T-helper 17 cell (primary cell): Measurements from ENCODE around the gene PACS2. TPM values are rescaled to one million over a fixed set of nuclear protein-coding genes. Genes with fewer than 3 reads are reported as not detected.
A peak's percentile ranks its signal among the peaks of the same experiment; 100 is the strongest.

Experiments used
- ATAC-seq: fragments of 150-1000 bp; cut with Tn5 transposase; 2 replicates; pipeline ENCODE4 v1.10.0; 2021; ENCODE audit warnings: mild to moderate bottlenecking, moderate library complexity
- DNase-seq, 3 donors: peaks; one replicate each; pipeline versions ENCODE4 v3.0.0 to v3.0.0-alpha.2; 2020 to 2021
- H3K9me3 ChIP-seq: one replicate; pipeline ENCODE4 v1.7.0; 2013; ENCODE audit warnings: low read length, mild to moderate bottlenecking; ENCODE audit not compliant: control insufficient read depth, poor library complexity, severe bottlenecking
- H3K27ac Mint-ChIP-seq: one replicate; pipeline ENCODE4 v1.8.0; 2022; ENCODE audit warnings: mild to moderate bottlenecking, moderate library complexity, mixed read lengths
- H3K27me3 Mint-ChIP-seq: one replicate; pipeline ENCODE4 v1.8.0; 2022; ENCODE audit warnings: mixed read lengths
- H3K36me3 Mint-ChIP-seq: one replicate; pipeline ENCODE4 v1.8.0; 2022; ENCODE audit warnings: low read depth, mixed read lengths
- H3K4me1 Mint-ChIP-seq: one replicate; pipeline ENCODE4 v1.8.0; 2022; ENCODE audit warnings: mild to moderate bottlenecking, mixed read lengths
- H3K4me3 Mint-ChIP-seq: one replicate; pipeline ENCODE4 v1.8.0; 2022; ENCODE audit warnings: mild to moderate bottlenecking, moderate library complexity, mixed read lengths
- total RNA-seq, 4 donors: library from RNA in 2 of 4; stranded (reverse) in 2 of 4; gene quantifications; one replicate each; pipeline ENCODE4 v1.2.3 and lab custom pipeline; 2022 to 2026

PACS2 gene
- total RNA-seq, 2 donors from 2014 or later, result 56.0 to 64.9 TPM

DNA sequence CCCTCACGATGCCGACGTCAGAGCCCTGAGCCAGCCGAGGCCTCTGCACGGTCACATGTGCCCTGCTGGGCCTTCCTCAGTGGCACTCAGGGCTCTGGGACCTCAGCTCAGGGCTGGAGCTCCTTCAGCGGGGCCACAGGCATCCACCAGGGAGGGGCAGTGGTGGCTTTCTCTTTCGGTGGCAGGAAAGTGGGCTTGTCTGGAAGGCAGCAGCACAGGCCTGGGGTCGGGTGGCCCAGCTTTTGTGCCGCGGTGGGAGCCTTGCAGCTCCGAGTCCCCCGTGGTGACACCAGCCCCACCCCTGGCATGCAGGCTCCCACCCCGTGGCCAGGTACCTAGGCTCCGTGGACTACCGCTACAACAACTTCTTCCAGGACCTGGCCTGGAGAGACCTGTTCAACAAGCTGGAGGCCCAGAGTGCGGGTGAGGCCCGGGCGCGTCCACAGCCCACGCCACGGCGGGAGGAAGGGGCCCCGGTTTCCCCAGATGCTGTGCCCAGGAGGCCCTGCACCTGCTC lies 69.6 kb downstream of the PACS2 start:
- Mint-ChIP-seq H3K36me3 (no peaks in the 10 kb centered on the region), H3K27me3 (no peaks in the 10 kb centered on the region), H3K27ac (no peak overlapping the region), H3K4me1 (peaks cover 3% of the 10 kb centered on the region), H3K4me3 (no peak overlapping the region)
- DNase-seq (no peak), ATAC-seq (no peak)
- H3K9me3 ChIP-seq, result no peaks in the 10 kb centered on the region

- ATAC-seq (no peak), DNase-seq (no peak)
- H3K9me3 ChIP-seq, result no peaks in the 10 kb centered on the region
- no peaks in the 10 kb centered on the region for H3K27me3 Mint-ChIP-seq
- no peak overlapping the region for H3K4me3 Mint-ChIP-seq
- no peak overlapping the region for H3K27ac Mint-ChIP-seq
- peaks cover 3% of the 10 kb centered on the region for H3K4me1 Mint-ChIP-seq
- no peaks in the 10 kb centered on the region for H3K36me3 Mint-ChIP-seq
Measured at GRCh38 chr14:105384605-105385321, 70.2 kb downstream of the PACS2 start.

GRCh38 chr14:105385322-105385637 lies 70.7 kb downstream of the PACS2 start:
- no peak for DNase-seq
- no peak for ATAC-seq
- Mint-ChIP-seq H3K4me3 (no peak overlapping the region), H3K36me3 (no peaks in the 10 kb centered on the region), H3K4me1 (peaks cover 5% of the 10 kb centered on the region), H3K27ac (no peak overlapping the region), H3K27me3 (no peaks in the 10 kb centered on the region)
- no peaks in the 10 kb centered on the region for H3K9me3 ChIP-seq

DNA sequence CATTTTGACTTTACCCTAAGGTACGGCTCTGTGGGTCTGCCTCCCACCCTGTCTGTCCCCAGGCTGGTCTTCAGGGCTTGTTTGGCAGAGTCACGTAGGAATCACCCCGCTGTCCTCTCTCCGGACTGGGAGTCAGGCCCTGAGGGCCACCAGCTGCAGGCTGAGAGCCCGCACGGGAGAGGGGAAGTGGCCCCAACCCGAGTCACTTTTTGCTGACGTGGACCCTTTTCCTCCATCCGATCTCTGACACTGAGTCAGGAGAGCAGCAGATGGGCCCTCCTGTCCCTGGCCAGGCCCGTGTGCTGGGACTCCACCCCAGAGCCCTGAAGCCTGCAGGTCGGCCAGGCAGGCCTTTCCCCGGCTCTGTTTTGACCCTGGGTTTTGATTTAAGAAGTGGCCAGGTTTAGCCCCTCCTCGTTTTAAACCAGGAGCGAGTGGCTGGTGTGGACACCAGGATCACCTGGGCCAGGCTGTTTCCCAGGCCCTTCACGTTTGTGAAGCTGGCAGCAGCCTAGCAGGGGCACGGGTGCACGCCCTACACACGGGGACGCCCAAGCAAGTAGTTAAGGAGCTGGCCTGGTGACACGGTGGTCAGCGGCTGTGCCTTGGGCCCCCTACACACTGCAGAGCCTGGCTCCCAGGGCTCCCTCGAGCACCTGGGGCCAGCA lies 71.3 kb downstream of the PACS2 start:
- no peak overlapping the region for H3K27ac Mint-ChIP-seq

DNA sequence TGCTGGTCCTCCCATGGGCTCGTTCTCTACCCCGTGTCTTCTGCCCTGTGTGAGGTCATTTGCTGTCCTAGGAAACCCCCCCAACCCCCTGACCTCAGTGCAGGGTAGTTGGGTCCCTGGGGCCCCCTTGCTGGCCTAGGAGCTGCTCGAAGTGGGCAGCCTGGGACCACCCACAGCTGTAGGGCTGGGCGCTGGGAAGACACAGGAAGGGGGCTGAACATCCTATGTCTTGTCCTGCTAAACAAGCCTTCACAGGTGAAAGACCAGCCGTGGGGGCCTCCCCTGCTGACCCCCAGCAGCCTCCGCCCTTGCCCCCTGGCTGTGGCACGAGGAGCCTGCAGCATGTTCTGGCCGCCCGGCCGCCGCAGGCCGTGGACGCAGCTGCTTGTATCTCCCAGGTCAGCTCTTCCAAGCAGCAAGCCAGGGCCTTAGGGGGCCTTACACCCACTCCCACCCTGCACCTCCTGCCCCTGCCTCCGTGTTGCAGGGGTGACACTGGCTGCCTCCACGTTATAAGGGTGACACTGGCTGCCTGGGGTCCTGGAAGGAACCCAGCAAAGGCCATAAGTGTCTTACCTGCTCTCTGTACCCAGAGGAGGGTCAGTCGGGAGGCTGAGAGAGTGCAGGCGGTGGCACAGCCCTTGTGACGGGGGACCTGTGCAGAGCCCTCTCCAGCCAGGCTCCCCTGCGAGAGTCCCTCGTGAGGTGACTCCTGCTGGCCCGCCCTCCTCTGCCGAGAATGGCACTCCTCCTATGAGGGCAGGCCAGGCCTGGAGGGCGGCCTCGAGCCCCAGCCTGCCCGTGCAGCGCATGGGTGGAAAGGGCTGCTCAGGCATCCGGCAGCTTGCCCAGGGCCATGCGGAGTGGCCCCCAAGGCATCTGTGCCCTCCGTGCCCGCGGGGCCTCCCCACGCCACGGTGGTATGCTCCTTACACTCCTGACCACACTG lies 72.3 kb downstream of the PACS2 start:
- ATAC-seq, result no peak
- H3K9me3 ChIP-seq, result no peaks in the 10 kb centered on the region
- Mint-ChIP-seq H3K4me1 (peaks cover 5% of the 10 kb centered on the region), H3K4me3 (no peak overlapping the region), H3K27me3 (no peaks in the 10 kb centered on the region), H3K27ac (no peak overlapping the region), H3K36me3 (no peaks in the 10 kb centered on the region)
- no peak for DNase-seq

More for the DNA sequence above, 71.3 kb downstream of the PACS2 start:
- DNase-seq, result no peak
- no peak overlapping the region for H3K4me3 Mint-ChIP-seq
- no peaks in the 10 kb centered on the region for H3K27me3 Mint-ChIP-seq
- H3K4me1 Mint-ChIP-seq, result peaks cover 5% of the 10 kb centered on the region
- no peak for ATAC-seq
- H3K9me3 ChIP-seq, result no peaks in the 10 kb centered on the region
- H3K36me3 Mint-ChIP-seq, result no peaks in the 10 kb centered on the region

DNA sequence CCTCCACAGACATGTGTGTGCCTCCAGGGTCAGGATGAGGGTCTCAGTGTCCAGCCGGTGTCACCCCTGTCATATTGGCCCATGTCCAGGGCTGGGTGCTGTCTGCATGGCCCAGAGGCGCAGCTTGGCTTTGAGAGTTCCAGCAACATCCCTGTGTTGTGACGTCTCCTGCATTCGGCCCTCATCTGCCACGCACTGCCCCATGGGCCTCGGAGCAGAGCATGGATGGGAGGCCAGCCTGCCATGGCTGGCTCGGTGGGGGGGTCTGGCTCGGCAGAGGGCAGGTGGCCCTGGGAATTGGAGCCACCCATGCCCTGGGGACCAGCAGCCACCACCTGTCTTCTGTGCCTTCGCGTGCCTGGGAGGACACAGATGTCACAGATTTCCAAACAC lies 73.0 kb downstream of the PACS2 start:
- no peaks in the 10 kb centered on the region for H3K9me3 ChIP-seq
- no peak overlapping the region for H3K27ac Mint-ChIP-seq
- no peak overlapping the region for H3K4me3 Mint-ChIP-seq
- H3K36me3 Mint-ChIP-seq, result no peaks in the 10 kb centered on the region
- H3K4me1 Mint-ChIP-seq, result peaks cover 5% of the 10 kb centered on the region
- no peaks in the 10 kb centered on the region for H3K27me3 Mint-ChIP-seq
- DNase-seq (no peak), ATAC-seq (no peak)

DNA sequence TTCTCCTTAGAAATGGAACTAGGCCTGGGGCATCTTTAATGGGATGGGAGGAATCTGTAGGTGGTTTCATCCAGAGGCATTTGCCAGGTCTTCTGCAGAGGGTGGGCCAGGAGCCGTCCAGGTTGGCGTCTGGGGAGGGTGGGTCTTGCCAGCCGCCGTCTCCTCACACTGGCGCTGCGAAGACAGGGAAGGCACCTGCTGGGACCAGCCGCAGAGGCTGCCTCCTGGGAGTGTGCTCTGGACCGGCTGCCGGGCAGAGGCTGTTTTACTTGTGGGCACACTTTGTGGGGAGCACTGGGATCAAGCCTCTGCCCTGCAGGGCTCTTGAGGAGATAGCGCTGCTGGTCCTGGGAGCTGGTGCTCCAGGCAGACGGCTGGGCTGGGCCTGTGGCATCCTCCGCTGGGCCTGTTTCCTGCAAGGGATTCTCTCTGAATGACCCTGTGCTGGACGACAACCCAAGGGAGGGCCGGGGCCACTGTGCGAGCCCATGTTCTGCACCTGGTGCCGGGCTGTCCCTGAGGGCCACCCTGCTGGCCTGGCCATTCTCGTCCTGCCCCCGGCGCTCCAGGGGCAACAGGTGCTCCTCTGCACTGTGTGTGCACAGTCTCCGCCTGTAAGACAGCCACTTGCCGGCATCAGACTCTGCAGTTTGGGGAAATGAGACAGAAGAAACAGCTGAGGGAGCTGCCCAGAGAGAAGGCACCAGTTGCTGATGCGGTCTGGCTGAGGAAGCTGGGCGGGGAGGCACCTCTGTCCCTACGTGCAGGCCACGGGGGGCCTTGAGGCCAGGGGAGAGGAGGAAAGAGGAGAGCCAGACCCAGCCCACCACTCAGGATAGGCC lies 73.8 kb downstream of the PACS2 start:
- H3K36me3 Mint-ChIP-seq, result no peaks in the 10 kb centered on the region
- ATAC-seq (no peak), DNase-seq (no peak)
- H3K27ac Mint-ChIP-seq, result no peak overlapping the region
- peaks cover 5% of the 10 kb centered on the region for H3K4me1 Mint-ChIP-seq
- H3K27me3 Mint-ChIP-seq, result no peaks in the 10 kb centered on the region
- no peak overlapping the region for H3K4me3 Mint-ChIP-seq
- H3K9me3 ChIP-seq, result no peaks in the 10 kb centered on the region

- H3K27me3 Mint-ChIP-seq, result no peaks in the 10 kb centered on the region
- no peaks in the 10 kb centered on the region for H3K36me3 Mint-ChIP-seq
- no peaks in the 10 kb centered on the region for H3K9me3 ChIP-seq
- ATAC-seq (no peak), DNase-seq (no peak)
- no peak overlapping the region for H3K4me3 Mint-ChIP-seq
- H3K27ac Mint-ChIP-seq, result no peak overlapping the region
- H3K4me1 Mint-ChIP-seq, result peaks cover 5% of the 10 kb centered on the region
Measured at GRCh38 chr14:105388976-105389375, 74.4 kb downstream of the PACS2 start.

DNA sequence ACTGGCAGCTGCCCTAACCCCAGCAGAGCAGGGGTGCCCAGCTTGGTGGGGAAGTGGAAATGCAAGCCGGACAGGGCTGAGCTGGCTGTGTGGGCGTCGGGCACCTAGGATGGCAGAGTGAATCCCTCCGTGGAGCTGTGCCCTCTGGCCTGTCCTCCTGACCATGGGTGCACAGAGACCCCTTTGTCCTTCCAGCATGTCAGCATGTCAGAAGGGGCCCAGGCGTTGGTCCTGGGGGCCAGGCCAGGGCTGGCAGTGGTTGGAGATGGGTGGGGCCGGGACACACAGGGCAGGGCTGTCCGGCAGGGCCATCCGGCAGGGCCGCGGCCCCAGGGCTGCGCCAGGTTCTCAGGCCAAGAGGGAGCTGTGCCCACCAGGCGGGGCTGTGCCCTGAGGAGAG lies 75.0 kb downstream of the PACS2 start:
- ATAC-seq (no peak), DNase-seq (no peak)
- Mint-ChIP-seq H3K4me1 (peaks cover 5% of the 10 kb centered on the region), H3K36me3 (no peaks in the 10 kb centered on the region), H3K4me3 (no peak overlapping the region), H3K27me3 (no peaks in the 10 kb centered on the region), H3K27ac (no peak overlapping the region)
- no peaks in the 10 kb centered on the region for H3K9me3 ChIP-seq

- no peaks in the 10 kb centered on the region for H3K9me3 ChIP-seq
- peak in 1 of 3 donors; percentile 2 for DNase-seq
- Mint-ChIP-seq H3K36me3 (no peaks in the 10 kb centered on the region), H3K4me3 (no peak overlapping the region), H3K4me1 (peaks cover 5% of the 10 kb centered on the region), H3K27ac (no peak overlapping the region), H3K27me3 (no peaks in the 10 kb centered on the region)
- ATAC-seq, result no peak
Measured at GRCh38 chr14:105389976-105390848, 75.7 kb downstream of the PACS2 start.

DNA sequence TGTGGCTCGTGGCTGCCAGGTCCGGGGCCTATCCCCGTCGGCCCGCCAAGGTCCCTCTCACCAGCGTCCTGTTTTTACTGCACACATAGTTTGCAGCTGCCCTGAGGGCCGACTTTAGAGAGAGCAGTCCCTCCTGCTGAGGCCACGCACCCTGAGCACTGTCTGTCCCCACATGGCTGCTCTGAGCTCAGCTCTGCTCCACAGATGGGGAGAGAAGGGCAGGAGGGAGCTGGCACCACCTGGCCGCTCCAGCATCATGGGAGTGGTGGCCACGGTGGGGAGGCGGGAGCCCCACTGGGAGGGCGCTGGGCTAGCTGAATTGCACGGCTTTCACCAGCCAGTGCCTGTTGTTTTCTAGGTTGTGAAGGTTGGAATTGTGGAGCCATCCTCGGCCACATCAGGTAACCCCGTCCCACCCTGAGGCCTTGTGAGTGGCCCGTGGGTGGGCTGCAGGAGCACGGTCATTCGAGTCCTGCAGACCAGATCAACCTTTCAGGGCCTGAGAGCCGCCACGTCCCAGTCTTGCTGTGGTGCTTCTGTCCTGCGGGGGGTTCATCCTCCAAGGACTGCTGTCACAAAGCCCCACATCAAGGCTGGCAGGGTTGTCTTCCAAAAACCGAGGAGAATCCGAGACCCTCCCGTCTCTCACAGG lies 76.4 kb downstream of the PACS2 start:
- Mint-ChIP-seq H3K36me3 (no peaks in the 10 kb centered on the region), H3K27me3 (no peaks in the 10 kb centered on the region), H3K27ac (no peak overlapping the region), H3K4me1 (peaks cover 5% of the 10 kb centered on the region), H3K4me3 (no peak overlapping the region)
- H3K9me3 ChIP-seq, result no peaks in the 10 kb centered on the region
- ATAC-seq, result no peak
- DNase-seq, result no peak
